Measurements from ENCODE around the gene GPC1.

GPC1 gene

GRCh38 chr2:240517342-240517741 lies 81.9 kb downstream of the GPC1 start:
- H3K4me1 Mint-ChIP-seq, result peaks cover 19% of the 10 kb centered on the region
- H3K36me3 Mint-ChIP-seq (ENCODE audit: insufficient read depth), result peaks cover 5% of the 10 kb centered on the region
- H3K4me3 Mint-ChIP-seq, result no peak overlapping the region
- no peaks in the 10 kb centered on the region for H3K27me3 Mint-ChIP-seq
- no peak for DNase-seq (ENCODE audit: low spot score in 2 of 2)
- ATAC-seq (replicated peaks; ENCODE audit: extremely low read depth, poor library complexity, severe bottlenecking), result no peak
- no peak overlapping the region for H3K27ac Mint-ChIP-seq (ENCODE audit: low read depth)
- no peaks in the 10 kb centered on the region for H3K9me3 Mint-ChIP-seq
